ENCODE data around the gene ECE2. TPM values are rescaled to one million over a fixed set of nuclear protein-coding genes. Genes with fewer than 3 reads are reported as not detected.

Gene ECE2
- total RNA-seq, result not detected in 2 replicates

DNA sequence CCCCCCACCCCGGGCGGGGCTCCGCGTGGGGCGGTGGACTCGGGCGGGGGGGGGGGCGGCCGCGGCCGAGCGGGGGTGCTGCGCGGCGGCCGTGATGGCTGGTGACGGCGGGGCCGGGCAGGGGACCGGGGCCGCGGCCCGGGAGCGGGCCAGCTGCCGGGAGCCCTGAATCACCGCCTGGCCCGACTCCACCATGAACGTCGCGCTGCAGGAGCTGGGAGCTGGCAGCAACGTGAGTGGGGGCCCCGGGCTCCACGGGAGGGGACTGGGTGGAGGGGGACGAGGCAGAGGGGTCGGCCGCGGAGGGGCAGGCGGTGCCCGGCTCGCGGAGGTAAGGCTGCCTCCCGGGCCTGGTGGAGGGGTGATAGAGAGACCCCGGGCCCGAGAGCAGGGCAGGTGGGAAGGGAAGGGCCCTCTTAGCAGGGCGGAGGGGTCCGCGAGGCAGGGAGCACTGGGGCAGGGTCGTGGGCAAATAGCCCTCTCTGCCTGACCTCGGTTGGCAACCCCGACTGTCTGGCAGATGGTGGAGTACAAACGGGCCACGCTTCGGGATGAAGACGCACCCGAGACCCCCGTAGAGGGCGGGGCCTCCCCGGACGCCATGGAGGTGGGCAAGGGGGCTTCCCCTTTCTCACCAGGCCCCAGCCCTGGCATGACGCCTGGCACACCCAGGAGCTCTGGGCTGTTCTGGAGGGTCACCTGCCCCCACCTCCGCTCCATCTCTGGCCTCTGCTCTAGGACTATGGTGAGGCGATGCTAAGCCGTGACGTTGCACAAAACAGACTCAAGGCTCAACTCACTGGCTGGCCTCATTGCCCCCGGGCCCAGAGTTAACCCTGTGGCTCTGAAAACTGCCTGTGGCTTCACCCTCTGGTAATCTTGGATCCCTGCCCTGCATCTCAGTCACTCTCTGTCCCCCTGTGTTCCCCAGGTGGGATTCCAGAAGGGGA is at the start of gene ECE2:
Gene ECE2 (plus strand): TSS at position 62 of the 950 bp plus-strand sequence. CDS start 132 bp downstream, at position 194.

GRCh38 chr3:184229394-184230080 is 46.3 kb upstream of the ECE2 start, which contains the start of gene VWA5B2:
Gene VWA5B2 (plus strand): TSS chr3:184229585. CDS start chr3:184230529, 944 bp downstream.

DNA sequence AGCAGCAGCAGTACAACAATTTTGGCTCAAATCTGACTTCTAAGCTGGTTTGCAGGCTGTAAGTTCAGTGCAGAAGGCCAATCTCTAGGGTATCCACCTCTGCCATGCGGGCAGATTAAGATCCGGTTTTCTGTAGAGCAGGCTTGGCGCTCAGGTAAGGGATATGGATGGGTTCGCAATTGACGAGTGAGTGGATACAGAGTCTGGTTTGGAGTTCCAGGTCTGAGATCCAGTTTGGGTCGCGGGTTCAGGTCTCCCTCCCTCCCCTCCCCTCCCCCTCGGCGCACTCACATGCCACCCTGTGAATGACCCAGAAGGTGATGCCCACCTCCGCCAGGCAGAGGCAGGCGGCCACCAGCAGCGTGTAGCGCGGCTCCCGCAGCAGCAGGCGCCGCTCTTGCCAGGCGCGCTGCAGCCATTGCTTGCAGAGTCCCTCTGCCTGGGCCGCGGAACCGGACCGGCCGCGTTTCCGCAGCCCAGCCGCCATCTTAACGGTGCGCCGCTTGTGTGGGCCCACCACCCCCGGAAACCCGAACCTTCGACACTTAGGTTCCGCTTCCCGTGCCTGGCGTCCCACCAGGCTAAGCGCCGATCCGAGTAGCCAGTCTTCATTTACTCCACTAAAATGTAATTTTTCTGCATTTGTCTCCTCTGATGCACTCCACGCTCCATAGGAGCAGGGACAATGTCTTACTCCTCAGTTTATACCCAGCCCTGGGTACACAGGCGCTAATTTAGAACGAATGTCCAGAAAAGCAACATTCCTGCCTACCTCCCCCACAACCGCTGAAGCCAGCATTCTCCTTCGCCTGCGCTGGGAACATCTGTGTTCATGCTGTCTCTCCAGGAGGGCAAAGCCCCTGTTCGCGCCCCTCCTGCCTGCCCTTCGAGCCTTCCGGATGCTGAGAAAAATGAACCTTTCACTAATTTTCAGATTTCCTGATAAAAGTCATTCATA is 27.1 kb upstream of the ECE2 start, which contains the start of gene ALG3:
Gene ALG3 (minus strand): TSS at position 509 of the 958 bp plus-strand sequence. CDS start 22 bp downstream, at position 487.

DNA sequence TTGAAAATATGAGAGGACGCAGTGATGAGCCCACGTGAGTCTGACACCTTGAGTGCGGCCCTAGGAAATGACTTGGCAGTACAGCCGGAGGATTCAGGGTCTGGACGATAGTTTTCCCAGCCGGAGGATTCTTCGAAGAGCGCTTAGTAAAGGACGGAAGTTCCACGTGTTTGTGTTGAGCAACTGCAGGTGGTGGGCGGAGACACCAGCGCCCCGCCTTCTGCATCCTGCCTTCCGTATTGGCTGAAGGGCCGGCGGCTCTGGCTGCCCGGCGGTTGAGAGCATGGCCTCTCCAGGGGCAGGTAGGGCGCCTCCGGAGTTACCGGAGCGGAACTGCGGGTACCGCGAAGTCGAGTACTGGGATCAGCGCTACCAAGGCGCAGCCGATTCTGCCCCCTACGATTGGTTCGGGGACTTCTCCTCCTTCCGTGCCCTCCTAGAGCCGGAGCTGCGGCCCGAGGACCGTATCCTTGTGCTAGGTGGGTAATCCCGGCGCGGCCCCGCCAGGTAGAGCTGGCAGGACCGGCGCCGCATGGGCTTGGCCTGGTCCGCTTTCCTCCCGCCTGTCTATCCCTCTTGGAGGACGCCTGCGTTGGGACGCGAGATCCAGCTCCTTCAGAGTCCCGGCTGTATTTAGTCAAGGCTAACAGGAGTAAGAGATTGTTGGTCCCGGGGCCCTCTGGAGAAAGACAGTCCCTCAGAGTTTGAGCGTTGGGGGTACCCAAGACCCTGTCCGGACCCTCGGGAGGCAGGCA is 26.2 kb upstream of the ECE2 start, which contains the start of gene EEF1AKMT4:
Gene EEF1AKMT4 (plus strand): TSS at position 261 of the 755 bp plus-strand sequence. CDS start 23 bp downstream, at position 284.

DNA sequence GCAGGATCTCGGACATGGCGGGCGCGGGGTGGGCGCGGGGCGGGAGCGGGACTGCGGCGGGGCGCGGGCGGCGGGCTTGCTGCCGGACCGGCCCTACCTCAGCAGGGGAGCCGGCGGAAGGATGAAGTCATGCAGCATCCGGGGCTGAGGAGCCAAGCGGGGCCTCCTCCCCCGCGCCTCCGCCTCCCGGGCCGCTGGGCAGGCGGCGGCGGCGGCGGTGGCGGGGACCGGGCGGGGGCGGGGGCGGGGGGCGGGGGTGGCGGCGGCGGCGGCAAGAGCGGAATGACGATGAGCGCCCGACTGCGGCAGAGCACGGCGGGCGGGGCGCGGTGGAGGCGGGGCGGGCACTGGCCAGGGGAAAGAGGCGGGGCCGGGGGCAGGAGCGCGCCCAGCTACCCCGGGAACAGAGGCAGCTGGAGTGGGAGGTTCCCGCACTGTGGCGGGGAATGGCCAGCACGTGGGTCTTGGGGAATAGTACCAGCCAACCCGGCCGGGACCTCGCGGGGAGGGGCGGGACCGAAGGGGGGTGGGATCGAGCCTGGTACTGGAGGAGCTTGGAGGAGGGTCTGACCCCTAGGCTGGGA is 14.5 kb upstream of the ECE2 start, which contains the start of gene CAMK2N2:
Gene CAMK2N2 (minus strand): TSS at position 284 of the 584 bp plus-strand sequence. CDS start 268 bp downstream, at position 16.

DNA sequence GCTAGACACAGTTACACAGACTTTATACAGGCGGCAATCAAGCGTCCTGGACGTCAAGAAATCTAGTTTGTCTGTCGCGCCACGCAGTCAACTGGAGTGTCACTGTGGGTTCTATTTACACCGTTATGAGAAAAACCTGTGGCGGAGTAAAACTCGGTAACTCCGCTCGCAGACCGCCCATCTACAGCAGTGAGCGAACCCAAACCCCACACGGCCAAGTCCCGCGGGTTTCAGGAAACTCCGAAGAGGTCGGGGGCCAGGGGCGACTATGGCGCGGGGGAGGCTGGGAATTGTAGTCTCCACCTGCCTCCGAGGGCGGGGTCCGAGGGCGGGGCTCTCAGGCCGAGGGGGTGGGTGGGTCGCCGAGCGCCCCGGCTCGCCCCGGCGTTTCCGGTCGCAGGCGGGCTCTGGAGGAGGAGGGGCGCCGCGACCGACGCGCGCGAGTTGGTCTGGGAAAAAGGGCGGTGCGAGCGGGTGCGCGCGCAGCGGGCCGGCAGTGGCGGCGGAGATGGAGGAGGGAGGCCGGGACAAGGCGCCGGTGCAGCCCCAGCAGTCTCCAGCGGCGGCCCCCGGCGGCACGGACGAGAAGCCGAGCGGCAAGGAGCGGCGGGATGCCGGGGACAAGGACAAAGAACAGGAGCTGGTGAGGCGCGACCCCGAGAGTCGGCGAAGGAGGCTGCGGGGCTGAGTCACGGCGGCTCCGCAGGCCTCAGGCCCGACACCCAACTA is 23.1 kb downstream of the ECE2 start, which contains the start of gene PSMD2:
Gene PSMD2 (plus strand): TSS at position 483 of the 729 bp plus-strand sequence. CDS start 26 bp downstream, at position 509.

GRCh38 chr3:184314363-184314699 is 38.5 kb downstream of the ECE2 start, which contains the start of gene EIF4G1:
Gene EIF4G1 (plus strand): TSS chr3:184314606. CDS start chr3:184315797, 1,191 bp downstream.

DNA sequence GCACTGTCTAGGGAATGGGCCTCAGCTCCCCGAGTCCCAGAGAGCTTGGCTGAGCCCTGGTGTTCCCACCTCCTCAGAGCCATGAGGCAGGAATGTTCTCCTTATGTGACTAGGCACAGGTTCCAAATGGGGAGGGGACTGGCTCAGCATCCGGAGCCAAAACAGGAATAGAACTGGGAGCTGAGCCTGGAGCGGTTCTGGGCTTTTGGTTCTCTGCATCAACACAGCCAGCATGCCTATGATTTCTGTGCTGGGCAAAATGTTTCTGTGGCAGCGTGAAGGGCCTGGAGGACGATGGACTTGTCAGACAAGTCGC is 61.5 kb downstream of the ECE2 start, which contains the start of gene FAM131A:
Gene FAM131A (plus strand): TSS at position 202 of the 316 bp plus-strand sequence. CDS start 31 bp downstream, at position 233.

Other genes with a start within 250 kb of the ECE2 start
- gene HTR3D, start 244.3 kb upstream of the ECE2 start, total RNA-seq, result not detected in 2 replicates
- gene HTR3C, start 223.0 kb upstream of the ECE2 start, total RNA-seq, result not detected in 2 replicates
- gene HTR3E, start 179.0 kb upstream of the ECE2 start, total RNA-seq, result not detected in 2 replicates
- gene EIF2B5, start 140.7 kb upstream of the ECE2 start, total RNA-seq, result 44.5 and 52.3 TPM in 2 replicates
- gene DVL3, start 120.6 kb upstream of the ECE2 start, total RNA-seq, result 18.5 and 19.6 TPM in 2 replicates
- 351 and 389 TPM in 2 replicates for gene AP2M1, start 101.2 kb upstream of the ECE2 start, total RNA-seq
- gene ABCF3, start 89.8 kb upstream of the ECE2 start, total RNA-seq, result 39.2 and 41.6 TPM in 2 replicates
- gene VWA5B2, start 46.4 kb upstream of the ECE2 start, total RNA-seq, result not detected in 2 replicates
- 26.6 and 32.5 TPM in 2 replicates for gene ALG3, start 27.1 kb upstream of the ECE2 start, total RNA-seq
- 3.6 and 5.8 TPM in 2 replicates for gene EEF1AKMT4, start 26.4 kb upstream of the ECE2 start, total RNA-seq
- 0.15 TPM in 1 of 2 replicates, not detected in the other for gene CAMK2N2, start 14.5 kb upstream of the ECE2 start, total RNA-seq
- gene PSMD2, start 23.2 kb downstream of the ECE2 start, total RNA-seq, result 534 and 651 TPM in 2 replicates
- gene EIF4G1, start 38.6 kb downstream of the ECE2 start, total RNA-seq, result 222 and 225 TPM in 2 replicates
- 30.9 and 37.1 TPM in 2 replicates for gene FAM131A, start 61.6 kb downstream of the ECE2 start, total RNA-seq
- 1.9 and 3.2 TPM in 2 replicates for gene CLCN2, start 85.6 kb downstream of the ECE2 start, total RNA-seq
- 165 and 180 TPM in 2 replicates for gene POLR2H, start 85.7 kb downstream of the ECE2 start, total RNA-seq
- under 0.01 TPM in 1 of 2 replicates, not detected in the other for gene THPO, start 102.2 kb downstream of the ECE2 start, total RNA-seq
- 0.15 and 0.32 TPM in 2 replicates for gene CHRD, start 104.0 kb downstream of the ECE2 start, total RNA-seq

Measured in epithelial cell of umbilical artery (primary cell).